ENCODE data around the gene TP73.

DNA sequence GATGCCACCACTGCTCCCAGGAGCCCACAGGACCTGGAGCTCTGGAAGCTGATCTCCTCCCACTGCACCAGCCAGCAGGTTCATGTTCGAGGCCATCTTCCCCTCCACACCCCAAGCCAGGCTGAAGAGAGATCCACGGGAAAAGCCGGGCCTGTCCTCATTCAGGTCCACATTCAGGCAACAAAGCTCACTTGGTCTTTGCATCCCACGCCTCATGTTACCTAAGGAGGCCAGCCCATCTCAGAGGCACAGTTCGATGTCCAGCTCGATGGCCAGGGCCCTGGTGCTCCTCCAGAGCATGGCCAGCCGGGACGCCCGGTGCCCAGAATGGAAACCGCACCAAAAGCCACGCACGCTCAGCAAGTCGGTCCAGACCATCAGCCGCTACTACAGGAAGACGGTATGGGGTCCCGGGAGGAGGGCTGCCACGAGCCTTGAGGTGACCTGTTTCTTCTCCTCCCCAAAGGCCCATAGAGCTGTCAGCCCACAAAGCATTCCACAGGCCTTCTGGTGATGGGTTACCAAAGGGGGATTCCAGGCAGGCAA, 100.2 kb downstream of the TP73 start, which contains the start of gene CCDC27:
- TF ChIP-seq ARNTL (CRISPR knock-in tag; IDR thresholded peaks at IDR 0.05; ENCODE audit: borderline replicate concordance, low read depth), result no peak
- TF ChIP-seq OSR1 (CRISPR knock-in tag; IDR thresholded peaks at IDR 0.05), result no peak
- TF ChIP-seq ZFP3 (CRISPR knock-in tag; IDR thresholded peaks at IDR 0.05), result no peak
- TF ChIP-seq, protein P1, sequence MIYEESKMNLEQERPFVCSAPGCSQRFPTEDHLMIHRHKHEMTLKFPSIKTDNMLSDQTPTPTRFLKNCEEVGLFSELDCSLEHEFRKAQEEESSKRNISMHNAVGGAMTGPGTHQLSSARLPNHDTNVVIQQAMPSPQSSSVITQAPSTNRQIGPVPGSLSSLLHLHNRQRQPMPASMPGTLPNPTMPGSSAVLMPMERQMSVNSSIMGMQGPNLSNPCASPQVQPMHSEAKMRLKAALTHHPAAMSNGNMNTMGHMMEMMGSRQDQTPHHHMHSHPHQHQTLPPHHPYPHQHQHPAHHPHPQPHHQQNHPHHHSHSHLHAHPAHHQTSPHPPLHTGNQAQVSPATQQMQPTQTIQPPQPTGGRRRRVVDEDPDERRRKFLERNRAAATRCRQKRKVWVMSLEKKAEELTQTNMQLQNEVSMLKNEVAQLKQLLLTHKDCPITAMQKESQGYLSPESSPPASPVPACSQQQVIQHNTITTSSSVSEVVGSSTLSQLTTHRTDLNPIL (CRISPR knock-in tag; IDR thresholded peaks at IDR 0.05; ENCODE audit: low read depth), result no peak
- no peak for TF ChIP-seq ZNF70 (CRISPR knock-in tag; IDR thresholded peaks at IDR 0.05)
- TF ChIP-seq, protein P2, sequence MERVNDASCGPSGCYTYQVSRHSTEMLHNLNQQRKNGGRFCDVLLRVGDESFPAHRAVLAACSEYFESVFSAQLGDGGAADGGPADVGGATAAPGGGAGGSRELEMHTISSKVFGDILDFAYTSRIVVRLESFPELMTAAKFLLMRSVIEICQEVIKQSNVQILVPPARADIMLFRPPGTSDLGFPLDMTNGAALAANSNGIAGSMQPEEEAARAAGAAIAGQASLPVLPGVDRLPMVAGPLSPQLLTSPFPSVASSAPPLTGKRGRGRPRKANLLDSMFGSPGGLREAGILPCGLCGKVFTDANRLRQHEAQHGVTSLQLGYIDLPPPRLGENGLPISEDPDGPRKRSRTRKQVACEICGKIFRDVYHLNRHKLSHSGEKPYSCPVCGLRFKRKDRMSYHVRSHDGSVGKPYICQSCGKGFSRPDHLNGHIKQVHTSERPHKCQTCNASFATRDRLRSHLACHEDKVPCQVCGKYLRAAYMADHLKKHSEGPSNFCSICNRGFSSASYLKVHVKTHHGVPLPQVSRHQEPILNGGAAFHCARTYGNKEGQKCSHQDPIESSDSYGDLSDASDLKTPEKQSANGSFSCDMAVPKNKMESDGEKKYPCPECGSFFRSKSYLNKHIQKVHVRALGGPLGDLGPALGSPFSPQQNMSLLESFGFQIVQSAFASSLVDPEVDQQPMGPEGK (CRISPR knock-in tag; IDR thresholded peaks at IDR 0.05; ENCODE audit: borderline replicate concordance), result no peak
- TF ChIP-seq TCF4 (CRISPR knock-in tag; IDR thresholded peaks at IDR 0.05; ENCODE audit: borderline replicate concordance), result no peak
- TF ChIP-seq SNAI2 (CRISPR knock-in tag; IDR thresholded peaks at IDR 0.05), result no peak
- TF ChIP-seq RARB (CRISPR knock-in tag; IDR thresholded peaks at IDR 0.05), result no peak
- TF ChIP-seq ESRRG (CRISPR knock-in tag; IDR thresholded peaks at IDR 0.05), result no peak
- TF ChIP-seq ZFP30 (CRISPR knock-in tag; IDR thresholded peaks at IDR 0.05), result no peak
- TF ChIP-seq ZNF565 (CRISPR knock-in tag; conservative IDR thresholded peaks at IDR 0.05; ENCODE audit: low read depth), result no peak

Measured in SK-N-SH treated with all-trans-retinoic acid at 6 μM for 48 hours (cell line).